Thoracic aorta (tissue), 2 donors: Measurements from ENCODE around the gene BICC1. TPM values are rescaled to one million over a fixed set of nuclear protein-coding genes. Genes with fewer than 3 reads are reported as not detected.
A peak's percentile ranks its signal among the peaks of the same experiment; 100 is the strongest.

Source experiments
- ATAC-seq: fragments of 150-250 bp; one replicate; pipeline ENCODE4 v1.8.0; 2017; ENCODE audit warnings: low read depth; ENCODE audit not compliant: insufficient number of reproducible peaks, low FRiP score
- DNase-seq: peaks from one replicate; pipeline ENCODE4 v3.0.0-alpha.2; 2020; ENCODE audit warnings: low spot score
- H3K27ac ChIP-seq, 2 donors: fragments of 200-600 bp; sonication (generic); 1 replicate in 1 of 2; 2 replicates in 1 of 2; pipeline ENCODE4 v1.5.1; 2016; ENCODE audit warnings: mild to moderate bottlenecking in 2 of 2, moderate library complexity in 2 of 2
- H3K27me3 ChIP-seq: fragments of 200-600 bp; sonication (generic); replicated peaks from 2 replicates; pipeline ENCODE4 v1.6.0; 2016; ENCODE audit warnings: mild to moderate bottlenecking; ENCODE audit not compliant: insufficient read depth
- H3K36me3 ChIP-seq: fragments of 200-600 bp; sonication (generic); one replicate; pipeline ENCODE4 v1.5.1; 2016
- H3K4me1 ChIP-seq, 2 donors: fragments of 200-600 bp; sonication (generic); 1 replicate in 1 of 2; 2 replicates in 1 of 2; pipeline versions ENCODE4 v1.5.1 to v1.6.0; 2016; ENCODE audit warnings: low read depth in 2 of 2, mild to moderate bottlenecking in 1 of 2; ENCODE audit not compliant: control insufficient read depth in 1 of 2
- H3K4me3 ChIP-seq: fragments of 200-600 bp; sonication (generic); 2 replicates; pipeline ENCODE4 v1.5.1; 2016; ENCODE audit warnings: mild to moderate bottlenecking
- H3K9me3 ChIP-seq: fragments of 200-600 bp; sonication (generic); 2 replicates; pipeline ENCODE4 v1.5.1; 2016
- CTCF ChIP-seq: fragments of 200-600 bp; sonication (generic); IDR thresholded peaks from one replicate; pipeline ENCODE4 v1.5.1; 2019; ENCODE audit warnings: antibody characterized with exemption
- total RNA-seq, 2 donors: library from RNA; depleted of rRNA; stranded (reverse); fragments of >200 nt; gene quantifications; one replicate each; pipeline versions ENCODE4 v1.1.0 to v1.2.3, GENCODE V29; 2016

Gene BICC1
- total RNA-seq, 2 donors from 2014 or later = 20.4 to 28.1 TPM

- ATAC-seq (no peak), DNase-seq (no peak)
- Histone ChIP-seq H3K9me3 (no peaks in the 10 kb centered on the region), H3K27me3 (no peaks in the 10 kb centered on the region), H3K4me3 (no peak overlapping the region), H3K36me3 (no peaks in the 10 kb centered on the region), H3K27ac (peak overlapping the region; percentile 10 to 15), H3K4me1 (peaks cover 17 to 46% of the 10 kb centered on the region in 2 donors)
- no peak for TF ChIP-seq CTCF
These were observed 64.7 kb downstream of the BICC1 start for GRCh38 chr10:58577437-58577777.

- Histone ChIP-seq H3K9me3 (no peaks in the 10 kb centered on the region), H3K27me3 (no peaks in the 10 kb centered on the region), H3K4me1 (peaks cover 17 to 46% of the 10 kb centered on the region in 2 donors), H3K4me3 (peak overlapping the region; percentile 25), H3K27ac (peak overlapping the region in 1 of 2 donors; percentile 9), H3K36me3 (no peaks in the 10 kb centered on the region)
- DNase-seq (no peak), ATAC-seq (no peak)
- TF ChIP-seq CTCF = no peak
These were observed 65.7 kb downstream of the BICC1 start for GRCh38 chr10:58578366-58578765.

- no peaks in the 10 kb centered on the region for H3K36me3 ChIP-seq
- DNase-seq = no peak
- TF ChIP-seq CTCF = no peak
- no peak overlapping the region for H3K4me3 ChIP-seq
- H3K9me3 ChIP-seq = no peaks in the 10 kb centered on the region
- no peak for ATAC-seq
- H3K4me1 ChIP-seq = peaks cover 17 to 46% of the 10 kb centered on the region in 2 donors
- peak overlapping the region in 1 of 2 donors; percentile 9 for H3K27ac ChIP-seq
- H3K27me3 ChIP-seq = no peaks in the 10 kb centered on the region
These were observed 66.5 kb downstream of the BICC1 start for GRCh38 chr10:58579011-58579655.

GRCh38 chr10:58582045-58582444, 69.4 kb downstream of the BICC1 start:
- no peak for DNase-seq
- ATAC-seq = no peak
- Histone ChIP-seq H3K36me3 (no peaks in the 10 kb centered on the region), H3K9me3 (no peaks in the 10 kb centered on the region), H3K4me3 (no peak overlapping the region), H3K27me3 (no peaks in the 10 kb centered on the region), H3K27ac (no peak overlapping the region), H3K4me1 (peaks cover 13 to 34% of the 10 kb centered on the region in 2 donors)
- no peak for TF ChIP-seq CTCF

- Histone ChIP-seq H3K4me3 (no peak overlapping the region), H3K36me3 (no peaks in the 10 kb centered on the region), H3K9me3 (no peaks in the 10 kb centered on the region), H3K27ac (no peak overlapping the region), H3K4me1 (peaks cover 0 to 6% of the 10 kb centered on the region in 2 donors), H3K27me3 (no peaks in the 10 kb centered on the region)
- no peak for ATAC-seq
- DNase-seq = no peak
- TF ChIP-seq CTCF = no peak
These were observed 72.8 kb downstream of the BICC1 start for GRCh38 chr10:58585435-58585834.
